Sigmoid colon (tissue), 4 donors: ENCODE measurements around the gene LUZP2.

Experiments
- EP300 ChIP-seq, 4 donors: sonication (generic); formaldehyde crosslinking; IDR thresholded peaks; one replicate each; pipeline ENCODE4 v1.6.1; 2017; ENCODE audit warnings: antibody characterized with exemption in 4 of 4
- POLR2AphosphoS5 ChIP-seq, 4 donors: sonication (generic); formaldehyde crosslinking; IDR thresholded peaks; one replicate each; pipeline ENCODE4 v1.6.1; 2017; ENCODE audit warnings: antibody characterized with exemption in 4 of 4
- TF ChIP-seq, protein P1 (sequence below), 4 experiments: fragments of 450-650 bp in 3 of 4; fragments of 200-600 bp in 1 of 4; IDR thresholded peaks; one replicate each; pipeline ENCODE4 v1.5.1; 2016 to 2019; ENCODE audit warnings: antibody characterized with exemption in 4 of 4, mild to moderate bottlenecking in 3 of 4, moderate library complexity in 2 of 4

- TF ChIP-seq POLR2AphosphoS5 (IDR thresholded peaks at IDR 0.05): no peak
- TF ChIP-seq, protein P1, sequence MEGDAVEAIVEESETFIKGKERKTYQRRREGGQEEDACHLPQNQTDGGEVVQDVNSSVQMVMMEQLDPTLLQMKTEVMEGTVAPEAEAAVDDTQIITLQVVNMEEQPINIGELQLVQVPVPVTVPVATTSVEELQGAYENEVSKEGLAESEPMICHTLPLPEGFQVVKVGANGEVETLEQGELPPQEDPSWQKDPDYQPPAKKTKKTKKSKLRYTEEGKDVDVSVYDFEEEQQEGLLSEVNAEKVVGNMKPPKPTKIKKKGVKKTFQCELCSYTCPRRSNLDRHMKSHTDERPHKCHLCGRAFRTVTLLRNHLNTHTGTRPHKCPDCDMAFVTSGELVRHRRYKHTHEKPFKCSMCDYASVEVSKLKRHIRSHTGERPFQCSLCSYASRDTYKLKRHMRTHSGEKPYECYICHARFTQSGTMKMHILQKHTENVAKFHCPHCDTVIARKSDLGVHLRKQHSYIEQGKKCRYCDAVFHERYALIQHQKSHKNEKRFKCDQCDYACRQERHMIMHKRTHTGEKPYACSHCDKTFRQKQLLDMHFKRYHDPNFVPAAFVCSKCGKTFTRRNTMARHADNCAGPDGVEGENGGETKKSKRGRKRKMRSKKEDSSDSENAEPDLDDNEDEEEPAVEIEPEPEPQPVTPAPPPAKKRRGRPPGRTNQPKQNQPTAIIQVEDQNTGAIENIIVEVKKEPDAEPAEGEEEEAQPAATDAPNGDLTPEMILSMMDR (IDR thresholded peaks at IDR 0.05): no peak
- TF ChIP-seq EP300 (IDR thresholded peaks at IDR 0.05): no peak
Observed at GRCh38 chr11:24653901-24654300, 157.0 kb downstream of the LUZP2 start.
